Measurements from ENCODE around the gene KRT83.

Gene KRT83

GRCh38 chr12:52264435-52264825 is 56.8 kb downstream of the KRT83 start:
- peaks cover 6% of the 10 kb centered on the region for H3K27me3 ChIP-seq (ENCODE audit: control insufficient read depth, insufficient read depth, low read length, poor library complexity, severe bottlenecking)
- no peak overlapping the region for H3K27ac ChIP-seq (ENCODE audit: insufficient read depth, low read depth, low read length, poor library complexity, severe bottlenecking)
- no peaks in the 10 kb centered on the region for H3K36me3 ChIP-seq (ENCODE audit: control insufficient read depth, insufficient read depth, low read length)
- H3K4me3 ChIP-seq (ENCODE audit: insufficient read depth, low read depth, low read length) = no peak overlapping the region
- H3K9me3 ChIP-seq (ENCODE audit: control insufficient read depth, low read length) = no peaks in the 10 kb centered on the region
- 85 to 91% methylated on average over 2 of the region's 2 CpGs for WGBS, 2 experiments
- H3K4me1 ChIP-seq (ENCODE audit: control insufficient read depth, insufficient read depth, low read length) = peaks cover 12% of the 10 kb centered on the region
